HCT116 (cell line): ENCODE results near the gene LGMN. TPM values are rescaled to one million over a fixed set of nuclear protein-coding genes. Genes with fewer than 3 reads are reported as not detected.

Experiments
- ATAC-seq: fragments of 200-7000 bp; cut with Tn5 transposase; 2 replicates; pipeline ENCODE4 v1.9.1; 2020; ENCODE audit warnings: mild to moderate bottlenecking, moderate library complexity
- BruUV-seq: library from RNA; stranded (reverse); fragments of 400-500 nt; replicated peaks from 2 replicates; lab custom pipeline; 2021; lab: Mats Ljungman, UMichigan
- CTCF ChIA-PET: fragments of 300-600 bp; sonication (Branson Sonifier 250); formaldehyde crosslinking; loops from one replicate; lab custom pipeline; 2021; ENCODE audit warnings: antibody characterized with exemption; lab: Charles Lee
- POLR2A ChIA-PET: fragments of 300-600, 350-600 bp; sonication (Branson Sonifier 250); formaldehyde crosslinking; loops from one replicate; lab custom pipeline; 2021; ENCODE audit warnings: antibody characterized with exemption; lab: Charles Lee
- RAD21 ChIA-PET, 2 experiments: fragments of 300-600 bp; sonication (Branson Sonifier 250); formaldehyde crosslinking; loops; one replicate each; lab custom pipeline; 2023; ENCODE audit warnings: low total read pairs in 2 of 2; ENCODE audit not compliant: uncharacterized antibody in 2 of 2, unreplicated experiment in 2 of 2, low non-redundant PET in 1 of 2; lab: Charles Lee
- DNase-seq: peaks from one replicate; pipeline ENCODE4 v3.0.0-alpha.2; 2010; ENCODE audit warnings: low read depth, low spot score
- H2AFZ ChIP-seq: fragments of 200-600 bp; shearing (Covaris generic), sonication (generic); 2 replicates; pipeline ENCODE4 v1.6.1; 2017; ENCODE audit warnings: low read depth, mixed run types, mixed read lengths, antibody characterized with exemption, low read length; ENCODE audit not compliant: poor library complexity, severe bottlenecking
- H3K27ac ChIP-seq: 2 replicates; pipeline ENCODE4 v1.5.1; 2012; ENCODE audit warnings: low read depth, low read length
- H3K27me3 ChIP-seq: fragments of 200-600 bp; sonication (generic); 2 replicates; pipeline ENCODE4 v1.6.1; 2016; ENCODE audit warnings: mixed run types, low read length, mixed read lengths; ENCODE audit not compliant: insufficient read depth
- H3K36me3 ChIP-seq, 2 experiments: fragments of 200-500 bp in 1 of 2; fragments of 200-600 bp in 1 of 2; sonication (Bioruptor generic) in 1 of 2; sonication (generic) in 1 of 2; 2 replicates each; pipeline versions ENCODE4 v1.5.1 to v1.6.1; 2014 to 2016; ENCODE audit warnings: low read length in 2 of 2, inconsistent platforms in 1 of 2, mixed read lengths in 1 of 2, mixed run types in 1 of 2; ENCODE audit not compliant: insufficient read depth in 2 of 2, control insufficient read depth in 1 of 2
- H3K4me1 ChIP-seq, 2 experiments: fragments of 200-600 bp in 1 of 2; sonication (generic) in 1 of 2; 2 replicates each; pipeline versions ENCODE4 v1.5.1 to v1.6.1; 2012 to 2017; ENCODE audit warnings: low read length in 2 of 2, inconsistent platforms in 1 of 2, mild to moderate bottlenecking in 1 of 2, mixed read lengths in 1 of 2, mixed run types in 1 of 2, moderate library complexity in 1 of 2; ENCODE audit not compliant: insufficient read depth in 2 of 2, control insufficient read depth in 1 of 2
- H3K4me2 ChIP-seq: fragments of 200-600 bp; sonication (generic); 2 replicates; pipeline ENCODE4 v1.6.1; 2017; ENCODE audit warnings: mixed run types, low read length, mixed read lengths
- H3K4me3 ChIP-seq, 2 experiments: fragments of 200-600 bp in 1 of 2; sonication (generic) in 1 of 2; replicated peaks in 1 of 2; 2 replicates each; pipeline ENCODE4 v1.5.1; 2011 to 2016; ENCODE audit warnings: low read length in 2 of 2, control low read depth in 1 of 2, low read depth in 1 of 2, mild to moderate bottlenecking in 1 of 2, mixed read lengths in 1 of 2, mixed run types in 1 of 2
- H3K79me2 ChIP-seq: fragments of 200-600 bp; sonication (generic); 2 replicates; pipeline ENCODE4 v1.6.1; 2017; ENCODE audit warnings: mild to moderate bottlenecking, mixed run types, low read length, moderate library complexity, mixed read lengths; ENCODE audit not compliant: insufficient read depth
- H3K9ac ChIP-seq: fragments of 200-600 bp; sonication (generic); 2 replicates; pipeline ENCODE4 v1.6.1; 2016; ENCODE audit warnings: low read length, mixed read lengths
- H3K9me2 ChIP-seq: fragments of 200-600 bp; sonication (generic), shearing (Covaris generic); 2 replicates; pipeline ENCODE4 v1.6.1; 2017; ENCODE audit warnings: mixed run types, mild to moderate bottlenecking, moderate library complexity; ENCODE audit not compliant: insufficient read depth
- H3K9me3 ChIP-seq, 2 experiments: fragments of 200-500 bp in 1 of 2; fragments of 200-600 bp in 1 of 2; sonication (Bioruptor generic) in 1 of 2; sonication (generic) in 1 of 2; 2 replicates each; pipeline ENCODE4 v1.6.1; 2014 to 2017; ENCODE audit warnings: low read length in 2 of 2, mixed read lengths in 2 of 2, inconsistent platforms in 1 of 2, low read depth in 1 of 2, mild to moderate bottlenecking in 1 of 2, mixed run types in 1 of 2, moderate library complexity in 1 of 2; ENCODE audit not compliant: control insufficient read depth in 1 of 2, insufficient read depth in 1 of 2
- H4K20me1 ChIP-seq: fragments of 200-600 bp; sonication (generic), shearing (Covaris generic); 2 replicates; pipeline ENCODE4 v1.6.1; 2017; ENCODE audit warnings: mixed run types, mild to moderate bottlenecking, moderate library complexity; ENCODE audit not compliant: insufficient read depth
- CBX3 ChIP-seq: IDR thresholded peaks from 2 replicates; pipeline ENCODE4 v1.6.1; 2012; ENCODE audit warnings: low read depth
- CEBPB ChIP-seq: IDR thresholded peaks from 2 replicates; pipeline ENCODE4 v1.6.1; 2012; ENCODE audit warnings: low read depth
- ELF1 ChIP-seq: IDR thresholded peaks from 2 replicates; pipeline ENCODE4 v1.6.1; 2012; ENCODE audit warnings: low read depth, borderline replicate concordance
- EZH2 ChIP-seq: fragments of 200-600 bp; sonication (generic); IDR thresholded peaks from 2 replicates; pipeline ENCODE4 v1.6.1; 2017; ENCODE audit warnings: antibody characterized with exemption, mixed run types
- EZH2phosphoT487 ChIP-seq: fragments of 200-600 bp; IDR thresholded peaks from 2 replicates; pipeline ENCODE4 v1.6.1; 2018; ENCODE audit warnings: antibody characterized with exemption, borderline replicate concordance
- JUND ChIP-seq: IDR thresholded peaks from 2 replicates; pipeline ENCODE4 v1.6.1; 2012
- POLR2A ChIP-seq: IDR thresholded peaks from 2 replicates; pipeline ENCODE4 v1.7.0; 2011; ENCODE audit warnings: borderline replicate concordance; ENCODE audit not compliant: insufficient read depth, insufficient read length; ENCODE audit errors: extremely low read depth
- RAD21 ChIP-seq: IDR thresholded peaks from 2 replicates; pipeline ENCODE4 v1.6.1; 2012; ENCODE audit warnings: low read depth, mild to moderate bottlenecking
- SIN3A ChIP-seq: IDR thresholded peaks from 2 replicates; pipeline ENCODE4 v1.6.1; 2012; ENCODE audit warnings: low read depth
- SRF ChIP-seq: IDR thresholded peaks from 2 replicates; pipeline ENCODE4 v1.6.1; 2012; ENCODE audit warnings: low read depth
- TCF7L2 ChIP-seq: IDR thresholded peaks from 2 replicates; pipeline ENCODE4 v1.7.0; 2011; ENCODE audit warnings: borderline replicate concordance, inconsistent platforms; ENCODE audit not compliant: insufficient read depth, insufficient read length; ENCODE audit errors: extremely low read depth
- YY1 ChIP-seq: IDR thresholded peaks from 2 replicates; pipeline ENCODE4 v1.6.1; 2011; ENCODE audit warnings: low read length, low read depth, moderate library complexity, mild to moderate bottlenecking; ENCODE audit not compliant: insufficient replicate concordance; ENCODE audit errors: extremely low read depth
- ZFX ChIP-seq: fragments of 450-650 bp; IDR thresholded peaks from 2 replicates; pipeline ENCODE4 v1.6.1; 2017
- ZNF274 ChIP-seq: fragments of 200-500 bp; sonication (Bioruptor generic); IDR thresholded peaks from 2 replicates; pipeline ENCODE4 v1.6.1; 2014; ENCODE audit warnings: mild to moderate bottlenecking, low read depth, low read length, inconsistent platforms
- intact Hi-C: fragments of 100-400 bp; cut with micrococcal nuclease; formaldehyde crosslinking; loops from 2 replicates; pipeline ENCODE4 v1.10.0; 2022
- total RNA-seq: library from RNA; stranded (reverse); gene quantifications from one replicate; pipeline ENCODE4 v1.2.1, GENCODE V29; 2021; ENCODE audit not compliant: unreplicated experiment
- TF ChIP-seq, protein P1 (sequence below): IDR thresholded peaks from 2 replicates; pipeline ENCODE4 v1.6.1; 2012
- TF ChIP-seq, protein P2 (sequence below): IDR thresholded peaks from 2 replicates; pipeline ENCODE4 v1.6.1; 2011; ENCODE audit warnings: mild to moderate bottlenecking, low read length, moderate library complexity; ENCODE audit not compliant: insufficient replicate concordance; ENCODE audit errors: extremely low read depth

Gene LGMN
- total RNA-seq, 1 experiment from 2014 or later, result 44.9 TPM

DNA sequence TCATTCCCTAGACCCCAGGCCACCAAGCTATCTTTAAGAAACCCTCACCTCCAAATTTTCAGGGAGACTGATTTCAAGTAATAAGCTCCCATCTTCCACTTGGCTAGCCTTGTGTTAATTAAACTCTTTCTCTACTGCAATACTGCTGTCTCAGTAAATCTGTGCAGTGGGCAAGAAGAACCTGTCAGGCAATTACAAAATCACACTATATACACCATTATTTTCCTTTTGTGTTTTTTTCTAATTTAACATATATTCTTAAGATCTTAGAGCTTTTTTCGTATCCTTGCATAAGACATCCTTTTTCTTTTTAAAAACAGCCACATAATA is 38.0 kb upstream of the LGMN start:
- no peaks in the 10 kb centered on the region for H3K9me2 ChIP-seq
- no peak overlapping the region for H3K9ac ChIP-seq
- H3K4me1 ChIP-seq, result peaks cover 6 to 23% of the 10 kb centered on the region in 2 experiments
- H4K20me1 ChIP-seq, result no peaks in the 10 kb centered on the region
- intact Hi-C loops, result loop anchor here (10.0 kb wide), 1 partner anchor 102 kb away; no protein-coding TSS in a partner anchor
- no peaks in the 10 kb centered on the region for H3K79me2 ChIP-seq
- no peak for DNase-seq
- ChIA-PET POLR2A (no interaction called here), RAD21 (no interaction called here), CTCF (interaction anchor here (1.3 kb wide), 1 partner anchor 96 kb away, joined by 6 read pairs; no protein-coding TSS in a partner anchor)
- H3K27me3 ChIP-seq, result no peaks in the 10 kb centered on the region
- no TSS peak for BruUV-seq
- H3K36me3 ChIP-seq, result 0 out of 4 replicates have a peak, but pooled peaks cover 0 to 4% of the 10 kb centered on the region in 2 experiments
- peaks cover 10 to 30% of the 10 kb centered on the region in 2 experiments; a peak in 3 of 4 replicates for H3K9me3 ChIP-seq
- peak overlapping the region in 1 of 2 experiments; percentile 34; a peak in 2 of 4 replicates for H3K4me3 ChIP-seq
- peak overlapping the region; percentile 24 for H2AFZ ChIP-seq
- peak overlapping the region; percentile 45; the same call in 1 of the 2 replicates for H3K27ac ChIP-seq
- H3K4me2 ChIP-seq, result peak overlapping the region; percentile 69
- TF ChIP-seq TCF7L2 (no peak), YY1 (no peak), CBX3 (peak; percentile 87; the same call in 1 of the 2 replicates), SRF (no peak)
- TF ChIP-seq, all 23 proteins: peak for 1
- ATAC-seq, result no peak

DNA sequence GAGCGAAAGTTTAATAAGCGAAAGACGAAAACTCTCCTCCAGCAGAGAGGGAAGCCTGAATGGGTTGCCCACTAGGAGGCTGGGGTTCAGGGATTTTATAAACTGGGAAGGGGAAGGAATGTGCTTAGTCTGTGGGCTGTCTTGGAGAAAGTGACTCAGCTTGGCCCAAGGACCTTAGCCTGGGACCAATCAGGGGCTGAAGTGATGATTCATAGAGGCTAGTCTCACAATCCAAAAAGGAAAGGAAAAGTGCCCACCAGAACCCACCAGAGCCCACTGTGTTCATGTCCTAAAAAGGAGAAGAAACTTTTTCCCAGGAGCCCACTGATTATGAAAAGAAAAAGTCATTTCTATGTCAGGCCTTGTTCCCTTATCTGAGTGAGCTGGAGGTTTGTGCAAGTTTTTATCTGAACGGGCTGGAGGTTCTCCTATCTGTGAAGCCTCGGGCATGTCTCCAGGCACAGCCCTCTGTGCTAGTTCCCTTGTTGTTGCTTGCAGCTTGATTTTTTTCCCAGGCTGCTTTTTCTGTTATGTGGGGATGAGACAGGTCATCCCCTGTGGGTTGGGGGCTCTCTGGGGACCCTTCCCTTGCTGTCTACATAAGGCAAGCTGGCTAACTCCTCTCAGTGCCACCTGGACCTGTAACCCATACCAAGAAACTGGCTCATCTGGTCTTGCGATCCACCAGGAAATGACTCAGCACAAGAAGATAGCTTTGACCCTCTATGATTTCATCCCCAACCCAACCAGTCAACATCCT is 37.4 kb upstream of the LGMN start:
- POLR2A ChIA-PET, result no interaction called here
- peak overlapping the region in 1 of 2 experiments; percentile 34; a peak in 2 of 4 replicates for H3K4me3 ChIP-seq
- TF ChIP-seq POLR2A (no peak), SRF (no peak), TCF7L2 (no peak), RAD21 (no peak), EZH2phosphoT487 (no peak), SIN3A (no peak), EZH2 (no peak), YY1 (no peak), ELF1 (no peak), ZFX (no peak), JUND (peak; percentile 71), ZNF274 (no peak), CEBPB (no peak), CBX3 (no peak)
- TF ChIP-seq, protein P1, sequence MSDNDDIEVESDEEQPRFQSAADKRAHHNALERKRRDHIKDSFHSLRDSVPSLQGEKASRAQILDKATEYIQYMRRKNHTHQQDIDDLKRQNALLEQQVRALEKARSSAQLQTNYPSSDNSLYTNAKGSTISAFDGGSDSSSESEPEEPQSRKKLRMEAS, result no peak
- TF ChIP-seq, protein P2, sequence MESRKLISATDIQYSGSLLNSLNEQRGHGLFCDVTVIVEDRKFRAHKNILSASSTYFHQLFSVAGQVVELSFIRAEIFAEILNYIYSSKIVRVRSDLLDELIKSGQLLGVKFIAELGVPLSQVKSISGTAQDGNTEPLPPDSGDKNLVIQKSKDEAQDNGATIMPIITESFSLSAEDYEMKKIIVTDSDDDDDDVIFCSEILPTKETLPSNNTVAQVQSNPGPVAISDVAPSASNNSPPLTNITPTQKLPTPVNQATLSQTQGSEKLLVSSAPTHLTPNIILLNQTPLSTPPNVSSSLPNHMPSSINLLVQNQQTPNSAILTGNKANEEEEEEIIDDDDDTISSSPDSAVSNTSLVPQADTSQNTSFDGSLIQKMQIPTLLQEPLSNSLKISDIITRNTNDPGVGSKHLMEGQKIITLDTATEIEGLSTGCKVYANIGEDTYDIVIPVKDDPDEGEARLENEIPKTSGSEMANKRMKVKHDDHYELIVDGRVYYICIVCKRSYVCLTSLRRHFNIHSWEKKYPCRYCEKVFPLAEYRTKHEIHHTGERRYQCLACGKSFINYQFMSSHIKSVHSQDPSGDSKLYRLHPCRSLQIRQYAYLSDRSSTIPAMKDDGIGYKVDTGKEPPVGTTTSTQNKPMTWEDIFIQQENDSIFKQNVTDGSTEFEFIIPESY, result no peak

More for the DNA sequence above, 37.4 kb upstream of the LGMN start:
- no peaks in the 10 kb centered on the region for H3K27me3 ChIP-seq
- peaks cover 6 to 23% of the 10 kb centered on the region in 2 experiments for H3K4me1 ChIP-seq
- ChIA-PET RAD21 (no interaction called here), CTCF (interaction anchor here (1.3 kb wide), 1 partner anchor 96 kb away, joined by 6 read pairs; no protein-coding TSS in a partner anchor)
- H3K9ac ChIP-seq, result peak overlapping the region; percentile 32; the same call in 1 of the 2 replicates
- H4K20me1 ChIP-seq, result no peaks in the 10 kb centered on the region
- H3K79me2 ChIP-seq, result no peaks in the 10 kb centered on the region
- ATAC-seq (peak; percentile 69), DNase-seq (no peak)
- no peaks in the 10 kb centered on the region for H3K9me2 ChIP-seq
- peak overlapping the region; percentile 45 for H3K27ac ChIP-seq
- BruUV-seq, result no TSS peak
- intact Hi-C loops, result loop anchor here (10.0 kb wide), 1 partner anchor 101 kb away; no protein-coding TSS in a partner anchor
- H2AFZ ChIP-seq, result peak overlapping the region; percentile 24
- H3K36me3 ChIP-seq, result 0 out of 4 replicates have a peak, but pooled peaks cover 0 to 4% of the 10 kb centered on the region in 2 experiments
- H3K4me2 ChIP-seq, result peak overlapping the region; percentile 69
- peaks cover 10 to 30% of the 10 kb centered on the region in 2 experiments; a peak in 3 of 4 replicates for H3K9me3 ChIP-seq
